GM18508 (cell line): ENCODE measurements around the gene NMD3.
"Not testable (repeated sequence)": the region's sequence is repeated elsewhere in the genome, so short reads cannot be mapped to it uniquely, and the experiment has no call there.

ENCODE experiments used
- ATAC-seq: cut with Tn5 transposase; IDR thresholded peaks from one replicate; pipeline ENCODE4 v1.9.1; 2021; ENCODE audit warnings: moderate number of reproducible peaks; ENCODE audit not compliant: insufficient read depth, unreplicated experiment

The NMD3 gene

GRCh38 chr3:161220850-161221753 is at the start of gene NMD3:
Gene NMD3 (plus strand): TSS chr3:161221311. CDS start chr3:161222014, 703 bp downstream.
- peak; percentile 90 for ATAC-seq

DNA sequence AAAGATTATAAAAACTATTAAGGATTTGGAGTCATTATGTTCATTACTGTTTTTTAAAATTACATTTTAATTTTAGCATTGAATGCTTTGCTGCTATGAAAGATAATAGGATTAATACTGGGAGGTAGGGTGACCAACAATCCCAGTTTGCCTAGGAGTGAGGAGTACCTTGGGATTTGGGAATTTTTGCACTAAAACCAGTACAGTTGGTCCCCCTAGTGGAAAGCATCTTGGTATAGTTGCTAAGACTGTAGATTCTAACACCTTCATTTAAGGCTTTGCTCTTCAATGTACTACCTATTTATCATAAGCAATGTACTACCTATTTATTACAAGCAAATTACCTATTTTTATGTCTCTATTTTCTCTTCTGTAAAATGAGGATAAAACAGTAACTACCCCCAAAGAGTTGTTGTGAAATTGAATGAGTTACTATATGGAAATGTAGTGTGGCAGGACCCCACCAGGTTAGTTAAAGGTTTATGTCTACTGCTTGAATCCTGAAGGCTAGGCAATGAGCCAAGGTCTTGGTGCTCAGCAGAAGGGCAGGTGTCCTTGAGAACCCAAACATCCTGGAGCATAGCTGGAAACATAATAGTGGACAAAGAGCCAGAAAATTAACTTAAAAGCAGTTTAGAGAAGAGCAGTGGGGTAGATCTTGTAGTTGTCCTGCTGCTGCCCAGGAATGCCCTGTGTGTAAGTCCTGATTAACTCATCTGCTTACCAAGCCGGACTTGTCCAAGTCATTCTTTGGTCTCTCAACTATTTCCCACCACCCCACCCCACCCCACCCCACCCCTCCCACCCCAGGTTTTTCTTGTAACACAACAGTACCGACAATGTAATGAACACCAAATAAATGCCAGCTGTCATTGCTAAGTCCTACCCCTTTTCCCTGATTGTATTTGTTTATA is 49.2 kb upstream of the NMD3 start:
- ATAC-seq, result no peak

GRCh38 chr3:161175506-161175905 is 45.6 kb upstream of the NMD3 start:
- ATAC-seq, result no peak

GRCh38 chr3:161177991-161178390 is 43.1 kb upstream of the NMD3 start:
- ATAC-seq, result no peak

- not testable (repeated sequence) for ATAC-seq
These were observed 39.7 kb upstream of the NMD3 start for GRCh38 chr3:161181371-161181770.

GRCh38 chr3:161187046-161187445 is 34.1 kb upstream of the NMD3 start:
- no peak for ATAC-seq

- ATAC-seq, result no peak
These were observed 23.0 kb upstream of the NMD3 start for GRCh38 chr3:161197855-161198850.

GRCh38 chr3:161199926-161200325 is 21.2 kb upstream of the NMD3 start:
- no peak for ATAC-seq

DNA sequence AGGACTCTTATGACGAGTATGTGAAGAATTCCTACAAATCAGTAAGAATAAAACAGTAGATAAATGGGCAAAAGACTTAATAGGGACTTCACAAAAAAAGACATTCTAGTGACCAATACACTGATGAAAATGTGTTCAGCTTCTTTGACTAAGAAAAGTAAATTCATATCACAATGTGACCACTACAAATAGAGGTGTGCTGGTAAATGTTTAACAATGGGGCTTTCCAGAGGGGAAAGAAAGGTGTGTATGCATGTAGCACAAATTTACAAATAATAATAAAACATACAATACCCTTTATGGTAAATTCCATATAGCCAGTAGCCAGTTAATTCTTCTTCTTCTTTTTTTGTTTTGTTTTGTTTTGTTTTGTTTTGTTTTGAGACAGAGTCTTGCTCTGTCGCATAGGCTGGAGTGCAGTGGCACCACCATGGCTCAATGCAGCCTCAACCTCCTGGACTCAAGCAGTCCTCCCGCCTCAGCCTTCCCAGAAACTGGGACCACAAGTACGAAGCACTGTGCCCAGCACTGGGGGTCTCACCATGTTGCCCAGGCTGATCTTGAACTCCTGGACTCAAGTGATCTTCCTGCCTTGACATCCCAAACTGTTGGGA is 17.5 kb upstream of the NMD3 start:
- peak; percentile 97 for ATAC-seq

DNA sequence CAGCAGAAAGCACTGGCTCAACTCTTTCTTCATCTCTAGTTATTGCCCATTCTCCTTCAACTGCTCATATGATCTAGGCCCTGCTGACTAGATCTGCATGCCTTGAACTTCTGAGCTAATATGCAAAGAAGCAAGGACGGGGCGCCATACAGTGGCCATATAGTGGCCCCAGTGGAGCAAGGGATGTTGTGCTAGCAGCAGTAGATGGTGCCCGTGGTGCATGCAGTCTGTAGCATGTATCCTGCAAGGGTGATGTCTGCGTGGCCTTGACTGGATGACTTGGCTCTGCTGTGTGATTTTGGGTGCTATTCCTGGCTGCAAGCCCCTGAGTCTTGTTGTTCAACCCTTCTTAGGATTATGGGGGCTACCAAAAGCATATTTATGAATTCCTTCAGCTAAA is 12.2 kb upstream of the NMD3 start:
- no peak for ATAC-seq

DNA sequence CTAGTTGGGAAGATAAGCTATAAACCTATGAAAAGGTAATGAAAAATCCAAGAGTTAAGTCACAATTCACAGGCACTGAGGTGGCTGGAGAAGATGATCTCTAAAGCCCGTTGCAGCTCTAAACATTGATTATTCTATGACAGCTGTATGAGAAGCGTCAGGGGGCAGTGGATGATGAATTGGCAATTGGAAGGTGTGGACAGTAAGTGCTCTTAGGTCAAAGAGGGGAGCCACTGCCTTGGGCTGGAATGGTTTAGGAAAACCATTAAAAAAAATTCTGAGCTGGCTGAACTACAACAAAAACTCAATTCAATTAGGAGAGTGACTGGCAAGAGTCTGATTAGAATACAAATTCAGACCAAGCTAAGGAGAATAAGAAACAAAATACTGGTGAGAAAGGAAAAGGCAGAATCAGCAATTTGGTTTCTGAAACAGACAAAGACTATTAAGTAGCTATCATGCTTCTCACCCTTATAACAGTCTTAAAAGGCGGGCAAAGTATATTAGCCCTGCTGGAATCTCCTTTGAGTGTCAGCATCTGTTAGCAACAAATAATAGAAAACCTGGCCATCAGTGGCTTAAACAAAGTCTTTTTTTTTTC is 8.8 kb upstream of the NMD3 start:
- no peak for ATAC-seq

DNA sequence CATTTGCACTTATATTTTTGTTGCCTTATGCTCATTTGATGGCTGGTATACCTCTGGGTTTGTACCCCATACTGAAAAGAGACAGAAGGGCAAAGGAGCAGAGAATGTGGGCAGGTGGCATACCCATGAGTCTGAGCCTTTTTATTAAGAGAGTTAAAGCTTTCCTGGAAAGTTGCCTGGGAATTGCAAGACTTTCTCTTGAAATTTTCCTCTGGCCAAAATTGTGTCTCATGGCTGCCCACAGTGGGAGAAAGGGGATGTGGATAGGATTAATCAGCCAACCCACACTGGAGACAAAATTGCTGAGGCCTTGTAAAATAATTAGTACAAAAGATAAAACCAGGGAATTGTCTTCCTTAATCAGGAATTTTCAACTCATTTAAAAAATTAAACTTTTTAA is 8.2 kb upstream of the NMD3 start:
- ATAC-seq, result no peak

- ATAC-seq, result no peak
These were observed 7.5 kb upstream of the NMD3 start for GRCh38 chr3:161213644-161214043.

GRCh38 chr3:161215185-161215584 is 5.9 kb upstream of the NMD3 start:
- ATAC-seq, result no peak

GRCh38 chr3:161217496-161217895 is 3.6 kb upstream of the NMD3 start:
- ATAC-seq, result no peak

DNA sequence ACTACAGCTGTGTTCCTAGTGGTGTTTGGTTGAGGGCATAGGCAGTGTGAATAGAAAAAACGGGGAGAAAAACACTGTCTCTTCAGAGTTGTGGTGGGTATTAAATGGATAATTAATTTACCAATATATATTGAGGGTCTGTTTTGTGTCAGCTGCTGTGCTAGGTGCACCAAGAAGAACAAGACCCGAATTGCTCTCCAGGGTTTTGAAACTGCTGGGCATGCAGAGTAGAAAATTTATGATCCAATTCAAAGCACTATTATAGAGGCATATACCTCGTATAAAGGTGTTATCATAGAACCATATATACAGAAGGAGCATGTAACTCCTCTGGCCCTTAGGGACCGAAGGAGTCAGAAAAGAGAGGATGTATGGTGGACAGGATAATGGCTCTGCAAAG is 1.6 kb upstream of the NMD3 start:
- no peak for ATAC-seq

- ATAC-seq, result no peak
These were observed 892 bp downstream of the NMD3 start for GRCh38 chr3:161221806-161222600.

DNA sequence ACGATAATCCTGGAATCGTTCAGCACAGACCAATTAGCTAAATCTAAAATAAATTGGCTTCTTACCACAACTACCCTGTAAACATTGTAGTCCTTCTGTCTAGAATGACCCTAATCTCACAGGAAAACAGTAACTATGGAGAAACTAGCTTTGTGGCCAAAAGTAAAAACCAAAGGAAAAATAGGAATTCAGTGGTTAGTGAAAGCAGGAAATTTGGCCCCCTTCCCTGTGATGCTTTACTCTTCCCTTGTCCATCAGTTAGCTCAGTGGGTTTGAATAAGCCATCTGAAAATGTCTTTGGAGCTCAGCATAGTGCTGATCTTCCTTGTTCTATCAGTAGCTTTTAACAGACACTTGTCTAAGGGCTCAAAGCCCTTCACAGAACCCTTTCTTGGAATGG is 1.6 kb downstream of the NMD3 start:
- ATAC-seq, result no peak
